HEK293 (cell line): Measurements from ENCODE around the gene TEAD1.

Source experiments
- CTCF ChIA-PET: fragments of 350-600 bp; formaldehyde crosslinking; extraction: SDS; loops from one replicate; lab custom pipeline; 2021; ENCODE audit warnings: antibody characterized with exemption; lab: Yijun Ruan, JAX
- POLR2A ChIA-PET: fragments of 300-600 bp; formaldehyde crosslinking; extraction: SDS; loops from one replicate; lab custom pipeline; 2020; ENCODE audit warnings: antibody characterized with exemption, inconsistent platforms; lab: Yijun Ruan, JAX
- H3K27ac ChIP-seq: fragments of 200-500 bp; sonication (Bioruptor generic); 2 replicates; pipeline ENCODE4 v1.5.1; 2014; ENCODE audit warnings: low read depth, low read length, control low read depth, inconsistent platforms; ENCODE audit errors: extremely low read depth
- H3K36me3 ChIP-seq, 2 experiments: fragments of 200-500 bp in 1 of 2; sonication (Bioruptor generic) in 1 of 2; 1 replicate in 1 of 2; 2 replicates in 1 of 2; pipeline ENCODE4 v1.5.1; 2014 to 2017; ENCODE audit warnings: inconsistent platforms in 2 of 2, low read length in 2 of 2; ENCODE audit not compliant: control insufficient read depth in 2 of 2, insufficient read depth in 1 of 2
- H3K4me1 ChIP-seq: fragments of 200-500 bp; sonication (Bioruptor generic); 2 replicates; pipeline ENCODE4 v1.5.1; 2014; ENCODE audit warnings: mild to moderate bottlenecking, low read length, inconsistent platforms; ENCODE audit not compliant: control insufficient read depth, insufficient read depth
- H3K4me3 ChIP-seq: 2 replicates; pipeline ENCODE4 v1.5.1; 2011; ENCODE audit warnings: low read depth, mild to moderate bottlenecking, control low read depth, low read length, moderate library complexity
- H3K9me3 ChIP-seq: fragments of 200-500 bp; sonication (Bioruptor generic); 2 replicates; pipeline ENCODE4 v1.5.1; 2014; ENCODE audit warnings: low read depth, low read length, inconsistent platforms; ENCODE audit not compliant: control insufficient read depth, insufficient read depth
- KLF16 ChIP-seq: fragments of 450-650 bp; formaldehyde crosslinking; IDR thresholded peaks from 2 replicates; pipeline ENCODE4 v1.5.1; 2017; ENCODE audit warnings: missing biosample characterization, missing genetic modification characterization
- KLF9 ChIP-seq: fragments of 450-650 bp; formaldehyde crosslinking; IDR thresholded peaks from 2 replicates; pipeline ENCODE4 v1.5.1; 2016; ENCODE audit warnings: missing biosample characterization, missing genetic modification characterization, low read depth
- MYNN ChIP-seq: fragments of 450-650 bp; formaldehyde crosslinking; IDR thresholded peaks from 2 replicates; pipeline ENCODE4 v1.5.1; 2016; ENCODE audit warnings: missing biosample characterization, missing genetic modification characterization, borderline replicate concordance
- OVOL3 ChIP-seq: fragments of 450-650 bp; formaldehyde crosslinking; IDR thresholded peaks from 2 replicates; pipeline ENCODE4 v1.5.1; 2016; ENCODE audit warnings: missing biosample characterization, missing genetic modification characterization
- YY2 ChIP-seq: fragments of 450-650 bp; formaldehyde crosslinking; IDR thresholded peaks from 2 replicates; pipeline ENCODE4 v1.5.1; 2016; ENCODE audit warnings: missing biosample characterization, missing genetic modification characterization
- ZBTB20 ChIP-seq: fragments of 450-650 bp; formaldehyde crosslinking; IDR thresholded peaks from 2 replicates; pipeline ENCODE4 v1.5.1; 2016; ENCODE audit warnings: missing biosample characterization, missing genetic modification characterization
- ZBTB21 ChIP-seq: fragments of 450-650 bp; formaldehyde crosslinking; IDR thresholded peaks from 2 replicates; pipeline ENCODE4 v1.5.1; 2017; ENCODE audit warnings: missing biosample characterization, missing genetic modification characterization
- ZBTB26 ChIP-seq: fragments of 450-650 bp; formaldehyde crosslinking; optimal IDR thresholded peaks from 2 replicates; pipeline ENCODE3; 2016; ENCODE audit warnings: missing biosample characterization, mild to moderate bottlenecking, missing genetic modification characterization
- ZBTB48 ChIP-seq: fragments of 450-650 bp; formaldehyde crosslinking; IDR thresholded peaks from 2 replicates; pipeline ENCODE4 v1.5.1; 2016; ENCODE audit warnings: missing biosample characterization, missing genetic modification characterization
- ZFP41 ChIP-seq: fragments of 450-650 bp; formaldehyde crosslinking; IDR thresholded peaks from 2 replicates; pipeline ENCODE4 v1.5.1; 2016; ENCODE audit warnings: missing biosample characterization, missing genetic modification characterization, borderline replicate concordance
- ZIC2 ChIP-seq: fragments of 450-650 bp; formaldehyde crosslinking; IDR thresholded peaks from 2 replicates; pipeline ENCODE4 v1.5.1; 2016; ENCODE audit warnings: missing biosample characterization, missing genetic modification characterization
- ZNF121 ChIP-seq: fragments of 450-650 bp; formaldehyde crosslinking; IDR thresholded peaks from 2 replicates; pipeline ENCODE4 v1.5.1; 2016; ENCODE audit warnings: missing biosample characterization, missing genetic modification characterization
- ZNF18 ChIP-seq: fragments of 450-650 bp; formaldehyde crosslinking; IDR thresholded peaks from 2 replicates; pipeline ENCODE4 v1.5.1; 2016; ENCODE audit warnings: missing biosample characterization, missing genetic modification characterization
- ZNF23 ChIP-seq: fragments of 450-650 bp; formaldehyde crosslinking; IDR thresholded peaks from 2 replicates; pipeline ENCODE4 v1.5.1; 2016; ENCODE audit warnings: missing biosample characterization, missing genetic modification characterization, borderline replicate concordance
- ZNF341 ChIP-seq: fragments of 450-650 bp; formaldehyde crosslinking; IDR thresholded peaks from 2 replicates; pipeline ENCODE4; 2016; ENCODE audit warnings: low read depth, missing biosample characterization, missing genetic modification characterization
- ZNF354C ChIP-seq: fragments of 450-650 bp; formaldehyde crosslinking; IDR thresholded peaks from 2 replicates; pipeline ENCODE4 v1.5.1; 2016; ENCODE audit warnings: missing biosample characterization, missing genetic modification characterization, low read depth, borderline replicate concordance
- ZNF544 ChIP-seq: fragments of 450-650 bp; formaldehyde crosslinking; IDR thresholded peaks from 2 replicates; pipeline ENCODE4 v1.5.0; 2017; ENCODE audit warnings: missing biosample characterization, missing genetic modification characterization
- ZNF610 ChIP-seq: fragments of 450-650 bp; formaldehyde crosslinking; IDR thresholded peaks from 2 replicates; pipeline ENCODE4 v1.5.1; 2016; ENCODE audit warnings: missing biosample characterization, missing genetic modification characterization, borderline replicate concordance
- ZNF626 ChIP-seq: fragments of 450-650 bp; sonication (Bioruptor Pico); formaldehyde crosslinking; IDR thresholded peaks from 2 replicates; pipeline ENCODE4 v1.5.1; 2018; ENCODE audit warnings: missing biosample characterization, missing genetic modification characterization, inconsistent platforms
- ZNF654 ChIP-seq: fragments of 450-650 bp; formaldehyde crosslinking; IDR thresholded peaks from 2 replicates; pipeline ENCODE4 v1.5.1; 2016; ENCODE audit warnings: low read depth, missing biosample characterization, missing genetic modification characterization
- ZNF658 ChIP-seq: fragments of 450-650 bp; formaldehyde crosslinking; IDR thresholded peaks from 2 replicates; pipeline ENCODE4; 2016; ENCODE audit warnings: missing biosample characterization, missing genetic modification characterization
- ZNF660 ChIP-seq: fragments of 450-650 bp; IDR thresholded peaks from 2 replicates; pipeline ENCODE4 v1.5.1; 2018; ENCODE audit warnings: missing biosample characterization, mild to moderate bottlenecking, missing genetic modification characterization
- ZNF704 ChIP-seq: fragments of 450-650 bp; formaldehyde crosslinking; IDR thresholded peaks from 2 replicates; pipeline ENCODE4 v1.5.1; 2016; ENCODE audit warnings: missing biosample characterization, missing genetic modification characterization
- ZNF777 ChIP-seq: fragments of 450-650 bp; formaldehyde crosslinking; IDR thresholded peaks from 2 replicates; pipeline ENCODE4 v1.5.1; 2017; ENCODE audit warnings: missing biosample characterization, missing genetic modification characterization, borderline replicate concordance
- ZNF785 ChIP-seq: fragments of 450-650 bp; formaldehyde crosslinking; IDR thresholded peaks from 2 replicates; pipeline ENCODE4 v1.5.1; 2016; ENCODE audit warnings: missing biosample characterization, missing genetic modification characterization
- TF ChIP-seq, protein P1 (sequence below): IDR thresholded peaks from 2 replicates; pipeline ENCODE4 v1.6.1; 2011; ENCODE audit warnings: mild to moderate bottlenecking, low read depth, low read length, borderline replicate concordance
- TF ChIP-seq, protein P2 (sequence below): fragments of 450-650 bp; formaldehyde crosslinking; IDR thresholded peaks from 2 replicates; pipeline ENCODE4 v1.5.1; 2016; ENCODE audit warnings: missing biosample characterization, missing genetic modification characterization

TEAD1 gene

GRCh38 chr11:12683874-12684273 lies 9.7 kb downstream of the TEAD1 start:
- CTCF ChIA-PET = interaction anchor here (0.7 kb wide), 1 partner anchor 614 kb away, joined by 3 read pairs; no protein-coding TSS in a partner anchor
- TF ChIP-seq KLF9 (no peak), ZNF341 (no peak), ZNF544 (tag by site-specific recombination) (no peak), ZBTB20 (tag by site-specific recombination) (no peak), MYNN (tag by site-specific recombination) (no peak)
- POLR2A ChIA-PET = no interaction called here
- no peaks in the 10 kb centered on the region for H3K36me3 ChIP-seq
- H3K9me3 ChIP-seq = no peaks in the 10 kb centered on the region
- peaks cover 7% of the 10 kb centered on the region; the same call in 1 of the 2 replicates for H3K4me1 ChIP-seq
- H3K27ac ChIP-seq = no peak overlapping the region
- no peak overlapping the region for H3K4me3 ChIP-seq

- Histone ChIP-seq H3K27ac (no peak overlapping the region), H3K4me3 (no peak overlapping the region), H3K9me3 (no peaks in the 10 kb centered on the region), H3K4me1 (peaks cover 7% of the 10 kb centered on the region; the same call in 1 of the 2 replicates), H3K36me3 (no peaks in the 10 kb centered on the region)
- no peak for TF ChIP-seq ZNF654 (tag by site-specific recombination)
- TF ChIP-seq ZNF18 = no peak
- no peak for TF ChIP-seq ZBTB21 (tag by site-specific recombination)
- no peak for TF ChIP-seq KLF16
- TF ChIP-seq, protein P1, sequence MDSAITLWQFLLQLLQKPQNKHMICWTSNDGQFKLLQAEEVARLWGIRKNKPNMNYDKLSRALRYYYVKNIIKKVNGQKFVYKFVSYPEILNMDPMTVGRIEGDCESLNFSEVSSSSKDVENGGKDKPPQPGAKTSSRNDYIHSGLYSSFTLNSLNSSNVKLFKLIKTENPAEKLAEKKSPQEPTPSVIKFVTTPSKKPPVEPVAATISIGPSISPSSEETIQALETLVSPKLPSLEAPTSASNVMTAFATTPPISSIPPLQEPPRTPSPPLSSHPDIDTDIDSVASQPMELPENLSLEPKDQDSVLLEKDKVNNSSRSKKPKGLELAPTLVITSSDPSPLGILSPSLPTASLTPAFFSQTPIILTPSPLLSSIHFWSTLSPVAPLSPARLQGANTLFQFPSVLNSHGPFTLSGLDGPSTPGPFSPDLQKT = no peak
- TF ChIP-seq ZNF785 (tag by site-specific recombination) = no peak
- TF ChIP-seq ZNF658 (tag by site-specific recombination) = no peak
- no peak for TF ChIP-seq OVOL3 (tag by site-specific recombination)
- TF ChIP-seq ZBTB26 (tag by site-specific recombination) = no peak
- TF ChIP-seq YY2 = no peak
- TF ChIP-seq ZIC2 (tag by site-specific recombination) = no peak
- no peak for TF ChIP-seq KLF9
- no peak for TF ChIP-seq ZNF23
- ChIA-PET CTCF (interaction anchor here (0.7 kb wide), 1 partner anchor 614 kb away, joined by 3 read pairs; no protein-coding TSS in a partner anchor), POLR2A (no interaction called here)
Observed at GRCh38 chr11:12684315-12684714, 10.1 kb downstream of the TEAD1 start.

DNA sequence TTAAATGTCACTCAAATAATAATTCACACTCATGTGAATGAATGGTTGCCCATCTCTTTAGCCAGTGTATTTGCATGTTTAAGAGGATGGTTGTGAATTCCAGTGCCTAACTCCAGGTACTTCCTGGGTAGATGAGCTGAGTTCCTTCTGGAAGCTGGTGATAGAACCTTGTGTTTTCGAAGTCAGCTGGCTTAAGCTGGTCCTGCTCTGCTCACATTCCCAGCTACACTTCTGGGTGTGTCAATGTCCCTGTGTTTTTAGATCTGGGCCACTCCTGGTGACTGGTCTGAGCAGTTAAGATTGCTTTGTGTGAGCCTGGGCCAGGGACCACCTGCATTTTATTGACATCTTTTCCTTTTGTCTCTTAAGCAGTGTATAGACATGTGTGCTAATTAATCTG lies 10.6 kb downstream of the TEAD1 start:
- Histone ChIP-seq H3K36me3 (no peaks in the 10 kb centered on the region), H3K27ac (no peak overlapping the region), H3K4me3 (no peak overlapping the region), H3K9me3 (no peaks in the 10 kb centered on the region), H3K4me1 (peaks cover 3% of the 10 kb centered on the region; the same call in 1 of the 2 replicates)
- ChIA-PET POLR2A (no interaction called here), CTCF (interaction anchor here (0.7 kb wide), 1 partner anchor 613 kb away, joined by 3 read pairs; no protein-coding TSS in a partner anchor)
- TF ChIP-seq ZNF777 (tag by site-specific recombination) = no peak
- no peak for TF ChIP-seq ZNF23
- no peak for TF ChIP-seq ZFP41 (tag by site-specific recombination)
- no peak for TF ChIP-seq ZNF660 (tag by site-specific recombination)
- TF ChIP-seq ZNF610 (tag by site-specific recombination) = no peak
- no peak for TF ChIP-seq ZNF704 (tag by site-specific recombination)
- TF ChIP-seq ZBTB20 (tag by site-specific recombination) = no peak
- TF ChIP-seq ZNF626 (tag by site-specific recombination) = no peak
- TF ChIP-seq, protein P2, sequence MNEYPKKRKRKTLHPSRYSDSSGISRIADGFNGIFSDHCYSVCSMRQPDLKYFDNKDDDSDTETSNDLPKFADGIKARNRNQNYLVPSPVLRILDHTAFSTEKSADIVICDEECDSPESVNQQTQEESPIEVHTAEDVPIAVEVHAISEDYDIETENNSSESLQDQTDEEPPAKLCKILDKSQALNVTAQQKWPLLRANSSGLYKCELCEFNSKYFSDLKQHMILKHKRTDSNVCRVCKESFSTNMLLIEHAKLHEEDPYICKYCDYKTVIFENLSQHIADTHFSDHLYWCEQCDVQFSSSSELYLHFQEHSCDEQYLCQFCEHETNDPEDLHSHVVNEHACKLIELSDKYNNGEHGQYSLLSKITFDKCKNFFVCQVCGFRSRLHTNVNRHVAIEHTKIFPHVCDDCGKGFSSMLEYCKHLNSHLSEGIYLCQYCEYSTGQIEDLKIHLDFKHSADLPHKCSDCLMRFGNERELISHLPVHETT (tag by site-specific recombination) = no peak
- TF ChIP-seq ZBTB48 = no peak
- no peak for TF ChIP-seq ZNF121 (tag by site-specific recombination)
- no peak for TF ChIP-seq ZNF354C (tag by site-specific recombination)
